Activated T-cell treated with anti-CD3 and anti-CD28 coated beads for 48 hours (primary cell): ENCODE results near the gene KLHL1.
"Not testable (repeated sequence)": the region's sequence is repeated elsewhere in the genome, so short reads cannot be mapped to it uniquely, and the experiment has no call there.

Source experiments
- DNase-seq: peaks from one replicate; pipeline ENCODE4 v3.0.0-alpha.2; 2020; ENCODE audit warnings: low read depth

KLHL1 gene

DNA sequence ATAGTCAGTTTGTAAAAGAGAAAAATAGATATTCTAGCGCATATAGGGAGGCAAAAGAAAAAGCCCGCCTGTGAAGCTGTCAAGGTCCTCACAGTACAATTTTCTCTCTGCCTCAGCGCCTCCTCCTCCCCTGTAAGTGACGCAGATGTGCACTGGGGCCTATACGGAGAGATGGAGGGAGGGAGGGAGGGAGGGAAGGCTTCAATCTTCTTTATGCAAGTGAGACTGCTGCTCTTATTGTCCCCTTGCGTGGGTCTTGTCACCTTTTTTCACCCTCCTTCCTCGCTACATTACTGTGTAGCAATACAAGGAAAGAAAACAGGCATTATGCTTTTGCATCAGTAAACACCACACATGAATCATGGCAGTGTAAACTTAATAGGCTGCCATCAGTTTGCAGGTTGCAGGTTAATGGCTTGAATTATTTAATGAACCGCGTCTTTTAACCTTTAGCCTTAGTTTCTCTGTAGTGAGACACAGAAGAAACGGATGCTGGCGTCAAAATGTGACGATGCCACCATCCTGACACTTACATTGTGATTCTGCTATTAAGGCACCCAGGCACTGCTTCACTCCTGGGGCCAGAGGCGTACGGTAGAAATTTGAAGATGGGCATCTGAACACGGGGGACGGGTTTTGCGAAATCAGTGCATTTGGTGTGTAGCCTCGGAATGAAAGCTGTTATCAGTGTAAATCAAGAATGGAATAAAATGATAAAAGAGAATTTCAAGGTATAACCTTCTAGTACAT is at the start of gene KLHL1:
Gene KLHL1, minus strand, starts transcription at position 97 of the 750 bp plus-strand sequence. CDS start 753 bp downstream, outside the sequence.
- no peak for DNase-seq

DNA sequence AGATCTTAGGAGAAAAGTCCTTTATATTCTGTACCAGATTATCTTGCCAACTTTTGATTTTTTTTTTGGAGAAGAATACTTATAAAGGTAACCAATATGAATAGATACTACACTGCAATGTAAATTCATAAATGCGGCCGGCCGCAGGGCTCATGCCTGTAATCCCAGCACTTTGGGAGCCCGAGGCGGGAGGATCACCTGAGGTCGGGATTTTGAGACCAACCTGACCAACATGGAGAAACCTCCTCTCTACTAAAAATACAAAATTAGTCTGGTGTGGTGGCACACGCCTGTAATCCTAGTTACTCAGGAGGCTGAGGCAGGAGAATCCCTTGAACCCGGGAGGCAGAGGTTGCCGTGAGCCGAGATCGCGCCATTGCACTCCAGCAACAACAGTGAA is 34.4 kb upstream of the KLHL1 start:
- not testable (repeated sequence) for DNase-seq

DNA sequence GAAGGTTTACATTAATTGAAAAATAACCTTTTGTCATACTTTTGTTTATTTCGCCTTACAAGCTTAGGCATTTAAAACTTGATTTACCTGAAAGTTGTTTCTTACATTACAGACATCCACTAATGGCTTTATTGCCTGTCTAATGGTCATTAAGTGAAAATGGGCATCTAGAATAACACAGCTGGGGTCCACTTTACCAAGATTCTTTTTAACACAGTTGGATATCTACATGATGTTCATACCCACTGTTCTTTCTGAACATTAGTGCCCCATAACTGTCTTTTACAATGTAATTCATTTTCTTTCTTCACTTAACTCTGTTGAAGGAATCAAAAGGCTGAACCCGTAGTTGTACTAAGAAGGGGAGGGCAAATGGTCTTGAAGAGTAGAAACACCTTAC is 19.8 kb upstream of the KLHL1 start:
- DNase-seq: no peak

- no peak for DNase-seq
Observed at GRCh38 chr13:70125693-70126092, 17.4 kb upstream of the KLHL1 start.

- no peak for DNase-seq
Observed at GRCh38 chr13:70117338-70117905, 9.2 kb upstream of the KLHL1 start.

DNA sequence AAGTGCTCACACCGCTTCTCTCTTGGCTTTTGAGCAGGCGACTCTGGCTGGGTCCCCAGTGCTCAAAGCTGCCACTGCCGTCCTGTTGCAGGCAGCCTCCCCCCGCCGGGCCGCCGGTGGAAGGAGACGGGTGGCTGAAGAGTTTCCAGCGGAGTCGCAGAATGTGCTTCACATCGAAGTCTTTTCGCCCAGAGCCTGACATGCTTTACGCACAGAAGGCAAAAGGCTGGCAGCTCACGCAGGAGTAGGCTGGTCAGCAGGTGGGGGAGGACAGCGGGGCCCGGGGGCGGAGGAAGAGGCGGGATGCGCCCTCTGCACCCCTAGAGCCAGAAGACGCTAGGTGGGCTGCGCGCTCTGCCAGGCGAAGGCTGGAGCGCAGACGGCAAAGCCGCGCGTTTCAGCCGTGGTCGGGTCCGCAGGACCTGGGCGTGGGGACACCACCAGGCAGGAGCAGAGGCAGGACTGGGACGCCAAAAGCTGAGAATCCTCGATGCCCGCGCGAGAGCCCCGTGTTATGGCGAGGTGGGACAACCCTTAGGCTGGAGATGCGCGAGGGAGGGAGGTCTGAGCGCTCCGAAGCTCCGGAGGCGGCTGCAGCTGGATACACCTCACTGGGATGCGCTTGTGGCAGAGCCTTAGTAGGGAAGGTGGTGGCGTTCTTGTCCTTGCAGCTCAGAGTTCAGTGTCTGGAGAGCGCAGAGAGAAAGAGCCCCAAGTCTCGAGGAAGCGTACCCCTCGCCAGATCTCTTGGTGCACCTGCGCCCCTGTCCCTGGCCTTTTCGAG is 562 bp downstream of the KLHL1 start, which contains the start of gene ATXN8OS:
Gene ATXN8OS, plus strand, starts transcription at position 329 of the 784 bp plus-strand sequence.
- no peak for DNase-seq

DNA sequence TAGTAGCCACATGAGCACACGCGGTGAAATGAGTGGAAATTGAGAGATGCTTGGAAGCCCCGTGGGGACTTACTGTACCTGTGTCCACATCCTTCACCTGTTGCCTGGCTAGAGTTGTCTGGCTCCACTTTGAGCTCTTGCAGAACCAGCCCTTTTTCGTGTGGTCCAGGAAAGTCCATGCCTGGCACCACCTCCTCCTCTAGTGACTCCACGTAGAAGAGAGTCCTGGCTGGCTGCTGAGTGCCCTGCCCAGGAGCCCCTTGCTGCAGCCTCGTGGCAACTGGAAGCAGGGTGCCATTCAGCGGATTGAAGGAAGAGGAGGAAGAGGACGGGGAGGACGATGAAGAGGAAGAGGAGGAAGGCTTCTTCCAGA is 1.1 kb downstream of the KLHL1 start:
- DNase-seq: no peak

DNA sequence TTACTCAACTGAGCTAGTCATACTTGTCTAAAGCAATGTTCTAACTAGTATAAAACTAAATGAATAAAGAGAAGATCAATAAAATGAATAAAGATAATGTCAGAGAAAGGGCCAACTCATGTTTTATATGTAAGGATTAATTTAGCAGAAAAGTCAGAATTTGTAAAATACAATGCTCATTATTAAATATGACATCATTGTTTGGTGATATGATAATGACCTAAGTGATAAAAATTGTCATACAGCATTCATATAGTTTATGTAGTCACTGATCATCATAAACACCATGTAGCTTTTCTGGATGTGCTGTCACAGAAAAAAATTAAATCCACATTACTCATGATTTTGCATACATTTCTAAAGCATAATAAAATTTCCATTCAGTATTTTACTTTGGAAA is 3.8 kb downstream of the KLHL1 start:
- DNase-seq: no peak

DNA sequence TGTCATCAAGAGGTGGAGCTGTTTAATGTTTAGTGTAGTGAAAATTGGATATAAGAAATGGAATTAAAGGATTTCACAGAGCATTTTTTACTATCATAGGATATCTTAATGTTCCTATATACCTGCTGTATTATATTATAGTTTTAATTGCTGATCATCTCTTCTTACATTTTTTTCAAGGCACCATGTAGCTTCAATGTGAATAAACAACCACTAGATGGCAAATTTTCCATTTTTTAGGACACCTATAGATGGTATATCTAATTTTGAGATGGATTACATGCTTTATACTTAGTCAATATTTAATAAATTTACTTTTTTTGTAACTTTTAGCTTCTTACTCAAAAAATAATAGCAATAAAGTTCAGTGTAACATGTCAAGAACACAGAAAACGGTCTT is 9.6 kb downstream of the KLHL1 start:
- DNase-seq: no peak

DNA sequence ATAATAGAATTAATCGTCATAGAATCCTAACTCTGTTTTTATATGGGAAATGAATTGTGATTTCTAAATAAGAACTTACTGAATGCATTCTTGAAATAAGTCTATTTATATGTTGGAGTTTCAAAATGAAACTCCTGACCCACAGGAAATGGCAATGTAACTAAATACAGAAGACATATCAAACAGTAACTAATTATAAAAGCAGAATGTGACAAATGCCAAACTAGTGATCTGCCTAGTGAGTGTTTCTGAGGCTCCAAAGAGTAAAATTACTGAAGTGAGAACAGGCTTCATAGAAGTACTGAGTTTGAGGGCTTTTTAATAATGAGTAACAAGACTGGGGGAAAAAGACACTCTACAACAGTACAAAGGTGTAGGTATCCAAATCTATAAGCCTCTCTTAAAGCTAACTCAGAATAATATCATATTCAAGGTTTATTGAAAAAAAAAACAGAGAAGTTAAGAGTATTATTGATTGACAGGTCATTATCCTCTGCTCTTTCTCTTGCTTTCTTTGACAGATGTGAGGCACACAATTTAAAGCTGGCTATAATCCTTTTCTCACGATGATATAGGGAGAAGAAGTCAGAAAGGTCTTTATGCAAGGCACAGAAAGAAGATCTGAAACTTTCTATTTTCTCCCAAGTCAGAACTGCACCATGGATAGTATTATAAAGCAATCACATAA is 18.1 kb downstream of the KLHL1 start:
- no peak for DNase-seq

- no peak for DNase-seq
Observed at GRCh38 chr13:70088926-70089325, 19.3 kb downstream of the KLHL1 start.

DNA sequence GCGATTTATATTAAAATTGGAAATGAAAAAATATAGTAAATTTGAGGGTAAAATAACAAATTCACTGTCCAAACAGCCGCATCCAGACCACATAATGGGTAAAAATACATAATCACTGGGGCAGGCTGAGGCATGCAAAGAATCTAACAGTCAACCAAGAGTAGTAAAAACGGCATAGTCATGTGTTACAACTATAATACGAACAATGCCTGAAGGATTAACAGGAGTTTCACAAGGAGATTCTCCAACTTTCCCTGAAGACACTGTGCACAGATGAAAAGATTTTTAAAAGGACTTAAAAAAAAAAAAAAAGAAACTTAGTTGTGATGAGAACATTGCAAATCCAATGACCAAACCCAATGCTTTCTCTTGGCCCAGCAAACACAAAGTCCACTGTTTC is 21.0 kb downstream of the KLHL1 start:
- no peak for DNase-seq

GRCh38 chr13:70080012-70080411 is 28.2 kb downstream of the KLHL1 start:
- no peak for DNase-seq

DNA sequence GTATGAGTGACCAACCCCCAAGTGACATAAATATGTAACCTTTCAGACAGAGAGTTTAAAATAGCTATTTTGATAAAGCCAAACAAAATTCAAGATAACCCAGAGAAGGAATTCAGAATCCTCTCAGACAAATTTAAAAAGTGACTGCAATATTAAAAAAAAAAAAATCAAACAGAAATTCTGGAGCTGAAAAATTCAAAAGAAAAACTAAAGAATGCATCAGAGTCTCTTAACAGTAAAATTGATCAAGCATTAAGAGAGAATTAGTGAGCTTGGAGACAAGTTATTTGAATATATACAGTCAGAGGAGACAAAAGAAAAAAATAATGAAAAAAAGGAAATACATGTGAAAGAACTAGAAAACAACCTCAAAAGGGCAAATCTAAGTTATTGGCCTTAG is 53.7 kb downstream of the KLHL1 start:
- no peak for DNase-seq

DNA sequence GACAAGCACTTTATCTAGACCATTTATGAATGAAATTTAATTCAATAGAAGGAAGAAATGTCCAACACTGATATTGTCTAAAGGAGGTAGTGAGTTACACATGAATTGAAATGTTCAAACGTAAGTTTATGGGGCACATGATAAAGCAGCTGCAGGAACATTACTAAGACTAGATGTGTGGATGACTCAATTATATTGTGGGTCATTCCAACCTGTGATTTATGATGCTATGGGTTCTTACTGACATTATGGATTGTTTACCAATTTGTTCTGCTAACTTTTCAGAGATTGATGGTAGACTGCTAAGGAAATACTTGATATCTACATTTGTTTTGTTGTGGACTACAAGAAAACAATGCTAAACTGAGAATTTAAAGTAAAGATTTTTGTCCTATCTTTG is 56.7 kb downstream of the KLHL1 start:
- DNase-seq: no peak

- no peak for DNase-seq
Observed at GRCh38 chr13:70043685-70044084, 64.6 kb downstream of the KLHL1 start.

GRCh38 chr13:70042193-70042592 is 66.1 kb downstream of the KLHL1 start:
- DNase-seq: no peak

GRCh38 chr13:70034286-70034685 is 74.0 kb downstream of the KLHL1 start:
- no peak for DNase-seq

- no peak for DNase-seq
Observed at GRCh38 chr13:70027551-70027950, 80.7 kb downstream of the KLHL1 start.

- DNase-seq: no peak
Observed at GRCh38 chr13:70023516-70023915, 84.7 kb downstream of the KLHL1 start.

- DNase-seq: no peak
Observed at GRCh38 chr13:70022646-70023045, 85.6 kb downstream of the KLHL1 start.

GRCh38 chr13:70016116-70016515 is 92.1 kb downstream of the KLHL1 start:
- no peak for DNase-seq

GRCh38 chr13:70014337-70014736 is 93.9 kb downstream of the KLHL1 start:
- no peak for DNase-seq
